GM18499 (cell line): ENCODE measurements around the gene CMIP.

Experiments used
- ATAC-seq: cut with Tn5 transposase; IDR thresholded peaks from one replicate; pipeline ENCODE4 v1.9.1; 2021; ENCODE audit warnings: moderate number of reproducible peaks; ENCODE audit not compliant: insufficient read depth, unreplicated experiment

Gene CMIP

DNA sequence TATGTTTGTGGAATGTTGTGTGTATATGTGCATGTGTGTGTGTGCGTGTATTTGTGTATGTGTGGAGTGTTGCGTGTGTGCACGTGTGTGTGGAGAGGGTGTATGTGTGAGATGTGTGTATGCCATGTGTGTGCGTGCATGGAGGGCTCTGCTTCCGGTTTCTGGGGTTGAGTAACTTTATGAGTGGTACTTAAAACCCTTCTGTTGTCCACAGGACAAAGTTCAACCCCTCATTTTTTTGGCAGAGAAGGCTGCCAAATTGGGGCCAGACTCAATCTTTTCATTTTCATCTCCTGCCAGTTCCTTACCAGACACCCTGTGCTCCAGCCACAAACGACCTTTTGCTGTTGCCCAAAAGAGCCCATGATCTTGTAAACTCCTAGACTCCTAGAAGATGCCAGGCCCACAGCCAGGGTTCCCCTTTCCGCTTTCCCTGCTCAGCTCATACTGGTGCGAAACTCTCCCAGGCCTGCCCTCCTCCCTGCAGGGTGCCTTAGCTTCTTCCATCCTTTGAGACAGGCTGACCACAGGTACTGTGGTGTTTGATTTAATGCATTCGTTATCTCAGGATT is 100.2 kb downstream of the CMIP start:
- no peak for ATAC-seq

DNA sequence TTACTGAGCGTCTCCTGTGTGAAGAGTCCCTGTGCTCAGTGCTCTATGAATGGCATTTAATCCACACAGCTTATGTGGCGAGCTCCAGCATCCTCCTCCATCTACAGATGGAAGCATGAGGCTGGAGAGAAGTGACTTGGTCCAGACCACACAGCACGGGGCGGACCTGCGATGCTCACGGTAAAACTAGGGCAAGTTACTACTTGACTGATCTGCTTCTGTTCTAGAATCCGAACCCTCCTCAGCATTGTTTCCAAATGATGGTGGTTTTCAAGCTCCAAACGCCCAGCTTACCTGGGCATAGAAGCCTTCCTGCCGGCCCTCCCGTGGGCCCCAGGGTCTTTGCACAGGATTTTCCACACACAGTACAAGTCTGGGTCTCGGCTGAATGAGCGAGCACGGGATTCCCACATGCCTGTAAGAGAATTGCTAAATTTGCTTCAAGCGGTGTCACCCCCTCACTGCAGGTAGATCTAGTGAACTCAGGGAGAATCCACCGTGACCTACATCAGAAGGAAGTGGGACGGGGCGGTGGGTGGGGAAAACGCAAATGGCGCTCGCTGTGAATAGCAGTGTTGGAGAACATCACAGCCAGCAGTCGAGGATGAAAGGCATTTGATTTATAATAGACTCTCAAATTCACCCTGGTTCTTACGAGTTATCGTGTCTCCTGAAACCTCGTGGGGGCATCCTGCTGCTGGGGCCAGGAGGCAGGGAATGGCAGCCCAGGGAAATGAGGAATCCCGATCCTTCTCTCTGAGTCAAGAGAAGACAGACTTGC is 101.1 kb downstream of the CMIP start:
- ATAC-seq: no peak

- no peak for ATAC-seq
These were observed 102.2 kb downstream of the CMIP start for GRCh38 chr16:81546781-81547180.

DNA sequence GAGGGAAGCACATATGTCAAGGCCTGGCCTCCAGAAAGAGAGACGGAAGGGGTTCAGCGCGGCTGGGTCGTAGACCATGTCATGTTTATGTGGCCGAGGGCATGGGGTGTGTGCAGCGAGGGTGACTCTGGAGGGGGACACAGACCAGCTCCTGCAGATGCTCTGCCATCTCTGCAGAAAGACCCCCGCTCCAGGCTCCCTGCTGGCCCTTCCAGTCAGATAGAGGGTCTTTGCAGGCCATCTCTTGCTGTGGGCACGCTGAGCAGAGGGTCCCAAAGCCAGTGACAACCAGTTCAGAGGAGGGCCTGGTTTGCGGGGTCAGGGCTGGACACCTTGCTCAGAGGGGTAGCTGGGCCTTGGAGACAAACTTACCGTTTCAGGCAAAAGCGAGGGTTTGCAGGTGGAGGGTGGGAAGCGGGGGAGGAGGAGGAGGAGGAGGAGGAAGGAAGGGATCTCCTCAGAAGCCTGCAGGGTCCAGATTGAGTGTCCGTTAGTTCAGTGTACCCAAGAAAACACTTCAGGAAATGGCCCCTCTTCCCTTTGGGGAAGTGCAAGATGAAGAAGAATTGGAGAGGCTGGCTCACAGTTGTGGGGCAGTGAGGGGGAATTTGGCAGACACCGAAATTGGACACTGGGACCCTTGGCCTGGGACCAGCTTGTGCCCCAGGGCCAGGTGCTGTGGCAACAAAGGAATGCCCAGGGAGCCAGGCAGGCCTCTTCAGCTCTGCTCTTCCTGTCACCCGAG is 102.8 kb downstream of the CMIP start:
- ATAC-seq: no peak

DNA sequence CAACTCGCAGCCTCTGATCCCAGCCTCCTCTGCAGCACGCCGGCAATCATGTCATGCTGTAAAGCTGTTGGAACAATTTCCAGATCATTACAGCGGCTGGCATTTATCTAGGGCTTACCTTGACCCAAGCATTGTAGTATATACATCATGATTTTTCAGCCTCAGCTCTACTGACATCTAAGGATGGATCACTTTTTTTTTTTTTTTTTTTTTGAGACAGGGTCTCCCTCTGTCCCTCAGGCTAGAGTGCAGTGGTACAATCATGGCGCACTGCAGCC is 103.3 kb downstream of the CMIP start:
- ATAC-seq: no peak

DNA sequence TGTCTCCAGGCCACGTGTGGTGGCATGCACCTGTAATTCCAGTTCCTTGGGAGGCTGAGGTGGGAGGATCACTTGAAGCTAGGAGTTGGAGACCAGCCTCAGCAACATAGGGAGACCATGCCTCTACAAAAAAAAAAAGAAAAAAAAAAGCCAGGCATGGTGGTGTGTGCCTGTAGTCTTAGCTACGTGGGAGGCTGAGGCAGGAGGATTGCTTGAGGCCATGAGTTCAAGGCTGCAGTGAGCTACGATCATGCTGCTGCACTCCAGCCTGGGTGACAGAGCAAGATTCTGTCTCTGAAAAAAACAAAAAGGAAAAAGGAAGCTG is 103.9 kb downstream of the CMIP start:
- no peak for ATAC-seq

GRCh38 chr16:81548876-81549546 is 104.4 kb downstream of the CMIP start:
- ATAC-seq: no peak

DNA sequence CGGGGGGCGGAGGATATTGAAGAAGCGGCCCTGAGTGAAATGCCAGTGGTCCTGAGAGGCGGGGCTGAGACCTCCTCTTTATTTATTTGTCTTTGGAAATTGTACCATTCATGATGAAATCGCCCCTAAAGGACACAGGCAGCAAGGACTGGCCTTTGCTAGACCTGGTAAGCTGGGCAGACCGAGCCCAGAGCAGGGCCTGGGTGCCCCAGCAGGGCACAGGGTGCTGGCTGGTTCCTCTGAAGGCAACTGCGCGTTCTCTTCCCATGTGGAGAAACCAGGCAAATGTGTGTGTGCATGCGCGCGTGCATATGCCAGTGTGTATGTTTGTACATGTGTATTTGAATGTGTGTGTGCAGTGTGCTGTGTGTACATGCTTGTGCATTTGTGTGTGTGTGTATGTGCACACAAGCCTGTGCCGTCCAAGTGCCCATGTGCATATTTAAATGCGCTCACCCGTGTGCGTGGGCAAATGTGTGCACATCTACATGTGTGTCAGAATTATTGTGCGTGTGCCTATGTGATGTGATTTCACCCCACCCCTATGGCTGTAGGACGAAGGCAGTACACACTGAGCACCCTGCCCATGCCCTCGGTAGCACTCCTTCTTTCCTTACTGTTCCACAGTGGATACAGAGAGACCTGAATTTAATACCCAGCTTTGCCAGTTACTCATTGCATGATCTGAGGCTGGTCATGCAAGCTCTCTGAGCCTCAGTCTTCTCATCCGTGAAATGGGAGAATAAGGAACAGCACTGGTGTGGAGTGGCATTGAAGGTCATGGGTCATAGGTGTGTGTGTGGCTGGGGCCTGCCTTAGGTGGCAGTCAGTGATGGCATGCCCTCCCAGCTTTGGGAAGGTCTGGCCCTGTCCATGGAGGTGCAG is 105.2 kb downstream of the CMIP start:
- ATAC-seq: no peak

GRCh38 chr16:81550432-81550808 is 105.8 kb downstream of the CMIP start:
- no peak for ATAC-seq

DNA sequence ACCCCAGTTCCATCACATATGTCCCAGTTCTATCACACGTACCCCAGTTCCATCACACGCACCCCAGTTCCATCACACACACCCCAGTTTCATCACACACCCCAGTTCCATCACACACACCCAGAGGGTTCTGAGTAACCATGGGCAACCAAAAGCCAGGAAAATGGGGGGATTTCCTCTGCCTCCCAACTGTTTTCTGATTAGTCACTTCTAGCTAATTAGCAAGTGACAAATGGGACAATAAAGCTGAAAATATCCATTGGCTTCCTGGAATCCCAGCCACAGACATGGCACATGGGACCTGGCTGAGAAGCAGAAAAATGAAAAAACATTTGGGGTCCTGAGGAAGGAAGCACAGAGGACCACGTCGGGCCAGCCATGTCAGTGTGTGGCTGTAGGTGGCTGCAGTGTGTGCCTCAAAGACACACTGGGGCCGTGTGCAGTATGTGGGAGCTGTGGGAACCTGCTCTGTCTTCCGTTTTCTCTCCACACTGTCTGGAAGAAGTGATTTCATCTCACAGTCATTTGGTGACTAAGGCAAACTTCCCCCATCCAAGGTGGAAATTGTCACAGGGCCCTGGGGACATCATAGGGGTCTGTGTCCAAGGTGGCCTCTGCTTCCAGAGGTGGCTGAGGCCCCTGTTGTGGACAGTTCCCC is 106.7 kb downstream of the CMIP start:
- no peak for ATAC-seq

DNA sequence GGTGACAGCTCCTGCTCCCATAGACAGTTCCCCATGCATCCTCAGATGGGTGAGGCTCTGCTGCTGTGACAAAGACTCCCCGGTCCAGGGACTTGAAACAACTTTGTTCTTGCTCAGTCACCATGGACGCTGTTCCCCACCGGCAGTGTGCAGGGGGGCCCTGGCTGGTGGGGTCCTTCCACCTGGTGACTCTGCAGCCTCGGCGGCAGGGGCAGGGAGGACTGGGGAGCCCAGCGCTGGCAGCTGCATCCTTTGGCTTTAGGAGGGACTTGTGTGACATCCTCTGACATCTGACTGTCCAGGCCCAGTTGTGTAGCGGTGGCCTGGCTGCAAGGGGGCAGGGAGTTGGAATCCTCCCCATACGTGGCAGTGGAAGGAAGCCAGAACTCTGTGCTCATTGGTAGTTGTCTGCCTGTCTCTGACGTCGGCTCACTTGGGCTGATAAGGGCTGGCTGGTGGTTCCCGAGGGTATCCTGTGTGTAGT is 107.3 kb downstream of the CMIP start:
- ATAC-seq: no peak

DNA sequence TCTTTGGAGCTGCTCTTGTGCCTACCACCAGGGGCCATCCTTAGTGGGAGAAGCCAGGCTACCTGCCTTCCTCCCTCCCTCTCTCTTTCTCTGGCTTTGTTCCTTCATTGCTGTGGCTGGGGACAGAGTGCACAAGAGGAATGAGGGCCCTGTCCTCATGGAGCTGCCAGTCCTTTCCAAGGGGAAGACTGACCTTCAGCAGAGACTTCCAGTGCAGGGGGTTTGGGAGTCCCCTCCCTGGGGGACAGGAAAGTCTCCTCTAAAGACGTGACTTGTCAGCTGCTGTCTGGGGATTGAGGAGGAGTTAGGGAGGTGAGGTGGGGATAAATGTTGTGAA is 108.1 kb downstream of the CMIP start:
- ATAC-seq: no peak

DNA sequence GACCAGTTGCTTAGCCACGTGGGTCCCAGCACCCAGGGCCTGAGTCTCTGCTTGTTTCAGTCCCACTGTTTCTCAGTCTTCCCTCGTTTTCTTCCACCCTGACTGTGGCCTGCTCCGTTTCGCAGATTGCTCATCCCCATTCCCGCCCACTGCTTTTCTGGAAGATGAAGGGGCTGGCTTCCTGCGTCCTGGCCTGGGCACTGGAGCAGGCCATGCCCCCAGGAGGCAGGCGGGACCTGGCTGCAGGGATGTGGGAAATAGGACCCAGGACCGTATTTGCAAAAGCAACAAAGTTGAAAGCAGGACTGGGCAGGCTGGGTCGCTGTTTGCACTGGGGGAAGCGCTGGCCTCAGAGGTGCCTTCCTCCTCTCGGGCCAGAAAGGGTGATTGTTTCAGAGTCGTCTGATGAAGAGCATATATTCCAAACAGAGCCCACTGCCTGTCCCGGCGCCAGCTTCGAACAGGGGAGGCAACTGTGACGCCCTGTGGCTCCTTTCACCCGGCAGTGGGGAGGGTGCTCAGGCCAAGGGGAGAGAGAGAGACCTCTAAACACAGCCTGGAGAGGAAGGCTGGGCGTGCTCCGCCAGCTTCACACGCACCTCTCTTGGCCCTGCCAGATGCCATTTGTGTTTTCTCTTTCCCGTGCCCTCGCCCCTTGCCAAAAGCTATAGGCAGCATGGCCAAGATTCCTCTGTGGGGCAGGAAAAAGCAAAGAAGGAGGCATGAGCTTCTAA is 108.6 kb downstream of the CMIP start:
- no peak for ATAC-seq

GRCh38 chr16:81553814-81554675 is 109.4 kb downstream of the CMIP start:
- ATAC-seq: no peak

DNA sequence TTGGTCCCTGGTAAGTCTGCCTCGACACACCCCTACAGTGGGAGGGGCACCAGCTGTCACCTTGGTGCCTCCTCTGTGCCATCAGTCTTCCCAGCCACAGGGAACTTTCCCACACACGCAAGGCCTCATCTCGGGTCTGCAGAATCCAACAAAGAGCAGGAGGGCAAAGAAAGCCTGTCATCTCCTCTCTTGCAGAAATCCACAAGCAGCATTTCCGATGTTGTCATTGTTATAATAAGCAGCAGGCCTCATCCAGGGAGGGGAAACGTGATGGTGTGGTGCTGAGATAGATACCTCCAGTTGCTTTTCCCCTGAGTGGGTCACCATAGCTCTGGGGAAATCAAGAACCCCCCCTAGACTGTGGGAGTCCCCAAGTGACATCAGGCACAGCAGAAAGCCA is 110.4 kb downstream of the CMIP start:
- no peak for ATAC-seq

- ATAC-seq: no peak
These were observed 111.1 kb downstream of the CMIP start for GRCh38 chr16:81555660-81556059.

DNA sequence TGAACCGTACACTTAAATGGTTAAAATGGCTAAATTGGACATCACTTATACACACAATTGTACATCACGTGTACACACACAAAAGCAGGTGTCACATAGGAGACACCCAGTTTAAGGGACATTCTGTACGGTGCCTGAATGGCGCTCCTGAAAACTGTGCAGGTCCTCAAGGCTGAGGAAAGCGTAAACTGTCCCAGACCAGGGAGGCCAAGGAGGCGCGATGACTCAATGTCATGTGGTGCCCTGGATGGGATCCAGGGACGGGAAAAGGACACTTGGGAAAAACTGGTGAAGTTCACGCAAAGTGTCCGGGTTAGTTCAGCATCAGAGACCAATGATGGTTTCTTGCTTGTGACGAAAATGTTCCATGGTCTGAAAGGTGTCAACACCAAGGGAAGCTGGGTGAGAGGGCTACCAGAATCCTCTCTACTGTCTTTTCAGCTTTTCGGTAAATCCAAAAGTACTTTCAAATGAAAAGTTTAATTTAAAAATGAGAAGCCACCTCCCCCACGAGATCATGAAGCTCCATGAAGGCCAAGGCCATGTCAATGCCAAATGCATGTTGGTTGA is 112.2 kb downstream of the CMIP start:
- no peak for ATAC-seq

DNA sequence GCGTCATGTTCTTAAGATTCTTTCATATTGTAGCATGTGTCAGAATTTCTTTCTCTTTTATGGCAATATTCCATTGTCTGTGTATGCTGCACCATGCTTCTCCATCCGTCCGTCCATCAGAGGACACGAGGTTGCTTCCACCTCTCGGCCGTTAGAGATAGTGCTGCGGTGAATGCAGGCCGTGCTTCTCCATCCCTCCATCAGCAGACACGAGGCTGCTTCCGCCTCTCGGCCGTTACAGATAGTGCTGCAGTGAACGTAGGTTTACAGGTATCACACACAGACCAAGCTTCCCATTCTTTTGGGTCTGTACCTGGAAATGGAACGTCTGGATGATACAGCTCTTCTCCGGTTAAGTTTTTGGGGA is 113.5 kb downstream of the CMIP start:
- no peak for ATAC-seq
